Measurements from ENCODE around the gene PRDM8. TPM values are rescaled to one million over a fixed set of nuclear protein-coding genes. Genes with fewer than 3 reads are reported as not detected.

The PRDM8 gene
- total and polyA plus RNA-seq, 2 of the 8 experiments (the other 6 are each of a cell fraction or from before 2014, with no cell fraction given) = not detected

- TF ChIP-seq SP4 (IDR thresholded peaks at IDR 0.05; ENCODE audit: low read length) = no peak
- TF ChIP-seq FOSL1 (IDR thresholded peaks at IDR 0.05; ENCODE audit: insufficient read depth, low read depth, low read length) = no peak
- TF ChIP-seq RXRA (IDR thresholded peaks at IDR 0.05; ENCODE audit: insufficient read depth, low read depth, low read length) = no peak
- TF ChIP-seq, protein P1, sequence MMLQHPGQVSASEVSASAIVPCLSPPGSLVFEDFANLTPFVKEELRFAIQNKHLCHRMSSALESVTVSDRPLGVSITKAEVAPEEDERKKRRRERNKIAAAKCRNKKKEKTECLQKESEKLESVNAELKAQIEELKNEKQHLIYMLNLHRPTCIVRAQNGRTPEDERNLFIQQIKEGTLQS (IDR thresholded peaks at IDR 0.05; ENCODE audit: insufficient read depth, low read depth, low read length) = no peak
- H3K27me3 ChIP-seq (replicated peaks in 1 of 4; ENCODE audit: control insufficient read depth in 3 of 4, extremely low read depth in 1 of 4, insufficient read depth in 3 of 4, low read length in 3 of 4) = no peaks in the 10 kb centered on the region
- POLR2A ChIA-PET (ENCODE audit: partially characterized antibody) = no interaction called here
- H2BK12ac ChIP-seq (ENCODE audit: low read depth, low read length) = no peak overlapping the region
- H4K5ac ChIP-seq (ENCODE audit: insufficient read length, low read depth, low read length) = no peak overlapping the region
- no peaks in the 10 kb centered on the region for H4K20me1 ChIP-seq (replicated peaks in 1 of 2; ENCODE audit: control insufficient read depth in 1 of 2, insufficient read depth in 2 of 2, low read length in 2 of 2)
- H3K79me2 ChIP-seq (ENCODE audit: control insufficient read depth in 1 of 2, insufficient read depth in 2 of 2, low read length in 2 of 2) = no peaks in the 10 kb centered on the region
- no peak overlapping the region for H3K9ac ChIP-seq (replicated peaks in 1 of 4; ENCODE audit: extremely low read depth in 1 of 4, low read depth in 3 of 4, low read length in 3 of 4)
- H3K9me3 ChIP-seq (ENCODE audit: insufficient read depth in 2 of 2, low read depth in 1 of 2, low read length in 1 of 2) = no peaks in the 10 kb centered on the region
- no peak for DNase-seq (ENCODE audit: low read depth in 1 of 2, low spot score in 2 of 2)
- no peak for FAIRE-seq
- CTCF ChIA-PET (ENCODE audit: partially characterized antibody) = interaction anchor here (0.5 to 1.6 kb wide), 2 partner anchors 31 to 1580 kb away, joined by 3 to 5 read pairs; no protein-coding TSS in a partner anchor
- no peak overlapping the region for H2BK120ac ChIP-seq (replicated peaks; ENCODE audit: low read depth, low read length)
- H3K4ac ChIP-seq (replicated peaks; ENCODE audit: insufficient read length, low read depth, low read length) = no peak overlapping the region
- H4K91ac ChIP-seq (replicated peaks; ENCODE audit: insufficient read length, low read length) = no peak overlapping the region
- H3K4me1 ChIP-seq (replicated peaks in 1 of 4; ENCODE audit: control insufficient read depth in 3 of 4, insufficient read depth in 4 of 4, low read length in 3 of 4) = no peaks in the 10 kb centered on the region
- no peak overlapping the region for H2BK5ac ChIP-seq (ENCODE audit: low read depth, low read length)
- no peak overlapping the region for H3K56ac ChIP-seq (replicated peaks; ENCODE audit: insufficient read length, low read depth, low read length)
- H3K23me2 ChIP-seq (ENCODE audit: low read depth, low read length) = no peaks in the 10 kb centered on the region; the same call in 1 of the 2 replicates
- H3K4me2 ChIP-seq (ENCODE audit: insufficient read depth in 1 of 2, low read depth in 2 of 2, low read length in 2 of 2) = no peak overlapping the region
- no peak overlapping the region for H3K4me3 ChIP-seq (ENCODE audit: extremely low read depth in 1 of 4, insufficient read depth in 2 of 4, low read depth in 3 of 4, low read length in 4 of 4)
- no peak overlapping the region for H3K23ac ChIP-seq (ENCODE audit: insufficient read length)
- no peak overlapping the region for H4K8ac ChIP-seq (ENCODE audit: extremely low read depth, insufficient read depth, low read length)
- no peak overlapping the region for H2AFZ ChIP-seq (ENCODE audit: low read length)
- H3K79me1 ChIP-seq (ENCODE audit: low read depth, low read length) = no peaks in the 10 kb centered on the region
- no peaks in the 10 kb centered on the region; a peak in 1 of 8 replicates for H3K36me3 ChIP-seq (ENCODE audit: control insufficient read depth in 2 of 4, insufficient read depth in 4 of 4, low read length in 3 of 4)
- H3K18ac ChIP-seq (ENCODE audit: extremely low read depth, low read length) = no peak overlapping the region
- H2BK20ac ChIP-seq (ENCODE audit: low read length) = no peak overlapping the region
- H3K27ac ChIP-seq (ENCODE audit: low read depth, low read length) = no peak overlapping the region
- H2BK15ac ChIP-seq (ENCODE audit: low read length) = no peak overlapping the region
- no peak overlapping the region for H2AK5ac ChIP-seq (ENCODE audit: low read depth, low read length)
- H3K14ac ChIP-seq (ENCODE audit: insufficient read length) = no peak overlapping the region
Measured at GRCh38 chr4:80252427-80252826, 55.1 kb downstream of the PRDM8 start.

All from H1 (cell line).